Stimulated activated CD8-positive, alpha-beta memory T cell treated with anti-CD3 and anti-CD28 coated beads, Interleukin-7, amount 100 ng/mL, for 4 hours (primary cell): ENCODE data around the gene SPNS1.
A peak's percentile ranks its signal among the peaks of the same experiment; 100 is the strongest.
"Not testable (repeated sequence)": the region's sequence is repeated elsewhere in the genome, so short reads cannot be mapped to it uniquely, and the experiment has no call there.

ENCODE experiments used
- DNase-seq, 2 donors: peaks; one replicate each; pipeline ENCODE4 v3.0.0-alpha.2; 2020; ENCODE audit warnings: low read depth in 2 of 2

SPNS1 gene

DNA sequence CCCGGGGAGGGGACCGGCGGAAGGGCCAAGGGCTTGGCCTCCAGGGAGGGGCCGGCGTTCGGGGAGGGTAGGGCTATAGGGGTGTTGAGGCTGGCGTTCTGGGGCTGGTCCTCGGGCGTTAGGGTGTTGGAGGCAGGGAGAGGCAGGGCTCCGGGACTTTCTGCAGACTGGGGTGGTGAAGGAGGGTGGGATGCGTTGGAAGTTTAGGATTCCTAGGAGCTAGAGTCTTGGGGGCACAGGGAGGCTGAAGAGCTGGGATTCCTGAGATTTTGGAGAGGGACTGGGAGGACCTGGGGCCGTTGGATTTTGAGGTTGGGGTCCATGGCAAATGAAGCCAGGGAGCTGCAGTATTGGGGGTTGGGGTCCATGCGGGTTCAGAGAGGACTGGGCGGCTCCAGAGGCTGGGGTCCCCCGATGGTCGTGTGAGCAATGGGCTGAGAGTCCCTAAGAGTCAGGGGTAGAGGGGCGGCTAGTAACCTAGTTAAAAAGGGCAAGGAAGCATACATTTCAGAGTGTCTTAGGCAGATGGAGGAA lies 23.1 kb upstream of the SPNS1 start:
- no peak for DNase-seq

DNA sequence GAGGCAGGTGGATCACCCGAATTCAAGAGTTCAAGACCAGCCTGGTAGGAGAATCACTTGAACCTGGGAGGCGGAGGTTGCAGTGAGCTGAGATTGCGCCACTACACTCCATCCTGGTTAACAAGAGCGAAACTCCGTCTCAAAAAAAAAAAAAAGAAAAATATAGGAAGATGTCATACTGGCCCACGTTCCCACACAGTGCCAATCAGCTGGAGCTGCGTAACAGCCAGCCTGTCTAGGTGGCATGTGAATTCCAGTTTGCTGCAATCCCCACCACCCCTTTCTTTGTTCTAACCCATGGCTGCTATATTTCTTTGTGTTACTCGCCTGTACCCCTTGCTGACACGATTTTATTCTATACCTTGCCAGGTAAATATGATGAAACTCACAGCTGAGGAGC lies 16.4 kb upstream of the SPNS1 start:
- DNase-seq, result no peak

DNA sequence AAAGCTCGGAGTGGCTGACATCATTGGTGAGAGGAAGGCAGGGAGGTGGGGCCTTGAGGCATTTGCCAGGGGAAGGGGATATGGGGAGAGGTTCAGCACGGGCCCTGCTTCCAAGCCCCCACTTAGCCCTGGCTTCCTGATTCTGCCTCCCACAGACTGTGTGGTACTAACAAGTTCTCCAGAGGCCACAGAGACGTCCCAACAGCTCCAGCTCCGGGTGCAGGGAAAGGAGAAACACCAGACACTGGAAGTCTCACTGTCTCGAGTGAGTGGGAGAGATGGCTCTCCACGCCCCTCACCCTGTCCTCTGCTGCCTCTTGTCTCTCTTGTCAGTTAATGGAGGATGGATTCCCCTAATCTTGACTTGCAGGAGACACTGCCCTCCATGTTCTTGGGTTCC lies 15.7 kb upstream of the SPNS1 start:
- no peak for DNase-seq

DNA sequence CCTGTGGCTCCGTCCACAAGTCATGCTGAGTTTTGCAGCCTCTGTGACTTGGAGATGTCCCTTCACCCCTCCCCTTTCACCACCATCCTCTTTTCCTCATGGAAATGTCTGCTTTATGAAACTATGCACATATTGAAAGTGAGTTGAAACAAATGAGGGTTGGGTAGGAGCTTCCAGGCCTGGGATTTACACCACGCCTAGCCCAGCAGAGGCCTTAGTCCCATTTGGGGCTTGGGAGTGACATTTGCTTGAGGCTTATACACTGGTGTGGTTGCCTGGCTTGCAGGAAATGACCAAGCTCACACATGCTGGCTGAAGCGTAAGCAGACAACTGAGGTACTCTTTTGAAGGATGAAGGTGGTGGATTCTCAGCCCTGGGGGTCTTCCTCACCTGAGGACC lies 10.5 kb upstream of the SPNS1 start:
- no peak for DNase-seq

DNA sequence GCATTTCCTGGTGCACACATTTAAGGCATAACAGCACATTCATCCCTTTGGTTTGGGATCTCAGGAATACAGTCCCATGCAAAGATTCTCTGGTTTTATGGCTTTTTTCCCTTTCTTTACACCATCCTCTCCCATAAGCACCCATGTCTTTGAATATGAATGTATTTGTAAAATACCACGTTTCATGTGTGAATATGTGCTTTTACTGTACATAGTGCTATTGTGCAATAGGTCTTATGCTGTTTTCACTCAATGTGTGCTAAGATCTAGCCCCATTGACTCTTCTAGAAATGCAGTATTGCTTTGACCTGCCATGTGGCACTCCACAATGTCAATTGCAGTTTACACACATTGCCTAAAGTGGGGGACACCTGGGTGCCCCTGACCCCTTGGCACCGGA lies 10.1 kb upstream of the SPNS1 start:
- DNase-seq, result no peak

DNA sequence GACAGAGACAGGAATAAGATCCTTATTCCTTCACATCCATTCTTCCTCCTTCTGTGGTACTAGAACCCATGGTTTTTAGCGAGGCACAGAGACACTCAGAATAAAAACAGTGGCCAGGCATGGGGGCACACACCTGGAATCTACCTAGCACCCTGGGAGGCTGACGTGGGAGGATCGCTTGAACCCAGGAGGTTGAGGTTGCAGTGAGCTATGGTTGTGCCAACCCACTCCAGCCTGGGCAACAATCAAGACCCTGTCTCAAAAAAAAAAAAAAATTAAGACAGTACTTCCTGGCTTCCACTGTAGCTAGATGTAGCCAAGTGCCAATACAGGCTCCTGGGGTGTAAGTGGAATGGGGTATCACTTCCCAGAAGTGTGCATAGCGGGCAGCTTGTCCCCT lies 7.4 kb upstream of the SPNS1 start:
- no peak for DNase-seq

DNA sequence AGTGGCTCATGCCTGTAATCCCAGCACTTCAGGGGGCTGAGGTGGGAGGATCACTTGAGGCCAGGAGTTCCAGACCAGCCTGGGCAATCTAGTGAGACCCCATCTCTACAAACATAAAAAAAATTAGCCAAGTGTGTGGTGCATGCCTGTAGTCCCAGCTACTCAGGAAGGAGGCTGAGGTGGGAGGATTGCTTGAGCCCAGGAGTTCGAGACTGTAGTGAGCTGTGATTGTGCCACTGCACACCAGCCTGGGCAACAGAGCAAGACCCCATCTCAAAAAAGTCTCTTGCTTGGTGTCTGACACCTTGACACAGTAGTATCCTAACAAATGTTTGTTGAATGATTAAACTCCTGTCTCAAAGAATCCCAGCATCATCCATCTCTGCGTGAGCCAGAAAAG lies 4.9 kb upstream of the SPNS1 start:
- DNase-seq, result not testable (repeated sequence)

DNA sequence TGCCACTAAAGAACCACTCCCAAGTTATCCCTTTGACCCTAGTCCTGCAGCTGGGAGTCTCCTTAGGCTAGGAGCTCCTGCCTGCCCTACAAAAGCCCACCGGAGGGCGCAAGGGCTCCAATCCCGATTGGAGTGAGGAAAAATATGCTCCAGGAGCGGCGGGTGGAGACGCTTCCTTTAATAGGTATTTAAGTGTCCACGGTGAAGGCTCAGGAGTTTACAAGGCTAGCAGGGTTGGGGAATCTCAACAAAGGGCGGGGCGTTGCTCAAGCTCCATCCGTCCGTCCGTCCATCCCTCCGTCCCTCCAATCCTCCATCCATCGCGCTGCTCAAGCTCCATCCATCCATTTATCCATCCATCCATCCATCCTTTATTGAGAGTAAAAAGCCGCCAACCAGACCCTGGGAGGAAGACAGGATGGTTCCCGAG lies 556 bp upstream of the SPNS1 start:
- no peak for DNase-seq

DNA sequence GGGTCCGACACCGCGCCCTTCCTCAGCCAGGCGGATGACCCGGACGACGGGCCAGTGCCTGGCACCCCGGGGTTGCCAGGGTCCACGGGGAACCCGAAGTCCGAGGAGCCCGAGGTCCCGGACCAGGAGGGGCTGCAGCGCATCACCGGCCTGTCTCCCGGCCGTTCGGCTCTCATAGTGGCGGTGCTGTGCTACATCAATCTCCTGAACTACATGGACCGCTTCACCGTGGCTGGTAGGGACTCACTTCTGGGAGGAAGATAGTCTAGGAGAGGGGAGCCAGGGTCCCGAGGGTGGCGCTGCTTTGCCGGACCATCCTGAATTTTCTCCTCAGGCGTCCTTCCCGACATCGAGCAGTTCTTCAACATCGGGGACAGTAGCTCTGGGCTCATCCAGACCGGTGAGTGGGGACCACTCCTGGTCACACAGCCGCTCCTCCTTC lies 601 bp downstream of the SPNS1 start:
- no peak for DNase-seq

DNA sequence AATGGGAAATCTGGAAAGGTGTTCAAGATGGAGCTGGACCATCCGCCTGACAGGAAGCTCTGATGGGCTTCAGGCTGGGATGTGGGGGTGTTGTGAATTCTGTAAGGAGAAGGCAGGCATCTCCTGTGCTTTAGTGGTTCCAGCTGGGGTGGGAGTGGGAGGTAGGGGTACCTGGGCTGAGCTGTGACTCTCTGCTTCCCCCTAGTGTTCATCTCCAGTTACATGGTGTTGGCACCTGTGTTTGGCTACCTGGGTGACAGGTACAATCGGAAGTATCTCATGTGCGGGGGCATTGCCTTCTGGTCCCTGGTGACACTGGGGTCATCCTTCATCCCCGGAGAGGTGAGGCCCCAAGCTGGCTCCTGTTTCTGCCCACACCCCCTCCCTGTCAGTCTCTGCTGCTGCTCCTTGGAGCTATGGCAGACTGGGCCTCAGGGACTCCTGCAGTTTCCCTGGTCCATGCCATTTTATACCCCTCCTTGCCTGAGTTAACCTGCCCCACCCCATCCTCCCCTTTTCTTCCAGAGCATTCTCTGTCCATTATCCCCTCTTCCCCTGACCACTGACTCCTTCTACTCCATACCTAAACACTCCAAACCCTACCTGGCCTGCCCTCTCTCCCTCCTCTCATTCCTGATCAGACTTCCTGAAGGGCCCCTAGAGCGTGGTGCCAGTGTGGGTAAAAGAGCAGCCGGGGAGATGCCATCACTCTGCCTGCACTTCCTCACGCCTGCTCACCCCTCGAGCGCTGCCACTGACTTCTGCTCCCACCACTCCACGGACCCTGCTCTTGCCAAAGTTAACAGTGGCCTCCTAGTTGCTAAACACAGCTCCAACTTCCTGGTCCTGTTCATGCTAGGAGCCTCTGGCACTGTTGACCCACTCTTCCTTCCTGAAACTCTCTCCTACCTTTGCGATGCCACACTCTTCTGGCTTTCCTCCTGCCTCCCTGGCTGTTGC lies 3.4 kb downstream of the SPNS1 start:
- DNase-seq, result no peak

DNA sequence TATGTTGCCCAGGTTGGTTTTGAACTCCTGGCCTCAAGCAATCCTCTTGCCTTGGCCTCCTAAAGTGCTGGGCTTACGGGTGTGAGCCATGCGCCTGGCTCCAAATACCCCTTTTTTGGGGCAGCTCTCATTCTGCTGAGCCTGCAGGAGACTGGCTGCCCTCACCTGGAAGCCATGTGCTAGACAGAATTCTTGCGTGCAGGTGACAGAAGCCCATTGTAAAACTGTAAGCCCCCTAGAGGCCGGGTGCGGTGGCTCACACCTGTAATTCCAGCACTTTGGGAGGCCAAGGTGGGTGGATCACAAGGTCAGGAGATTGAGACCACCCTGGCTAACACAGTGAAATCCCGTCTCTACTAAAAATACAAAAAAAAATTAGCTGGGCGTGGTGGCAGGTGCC lies 5.8 kb downstream of the SPNS1 start:
- not testable (repeated sequence) for DNase-seq

DNA sequence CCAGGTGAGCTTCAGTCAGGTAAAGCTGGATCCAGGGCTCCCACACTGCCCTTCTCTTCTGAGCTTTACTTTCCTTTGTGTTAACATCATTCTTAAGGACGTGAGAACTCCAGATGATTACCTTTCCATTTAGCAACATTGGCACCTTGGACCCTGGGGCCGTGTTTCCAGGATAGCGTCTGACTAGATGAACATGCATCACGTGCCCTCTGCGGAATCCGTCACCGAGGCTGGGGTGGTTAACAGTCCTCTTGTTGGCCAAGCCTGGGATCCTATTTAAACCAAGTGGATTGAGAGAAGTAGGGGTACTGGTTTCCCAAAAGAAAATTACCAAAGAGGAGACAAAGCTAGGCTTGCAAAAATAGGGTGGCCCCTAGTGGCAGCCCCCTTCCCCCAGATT lies 6.4 kb downstream of the SPNS1 start:
- no peak for DNase-seq

DNA sequence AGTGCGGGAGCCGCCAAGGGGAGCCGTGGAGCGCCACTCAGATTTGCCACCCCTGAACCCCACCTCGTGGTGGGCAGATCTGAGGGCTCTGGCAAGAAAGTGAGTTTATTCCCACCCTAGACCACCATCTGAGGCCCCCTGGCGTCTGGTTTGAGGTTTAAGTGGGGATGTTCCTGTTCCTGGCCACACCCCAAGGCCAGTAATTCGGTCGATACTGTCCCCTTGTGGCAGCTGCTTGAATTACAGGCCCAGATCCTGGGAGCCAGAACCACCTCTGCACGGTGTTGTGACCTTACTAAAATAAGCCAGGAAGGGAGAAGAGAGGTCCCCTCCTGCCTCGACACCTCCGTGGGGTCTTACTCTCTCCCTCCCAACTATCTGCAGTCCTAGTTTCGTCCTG lies 6.9 kb downstream of the SPNS1 start:
- DNase-seq, result no peak

DNA sequence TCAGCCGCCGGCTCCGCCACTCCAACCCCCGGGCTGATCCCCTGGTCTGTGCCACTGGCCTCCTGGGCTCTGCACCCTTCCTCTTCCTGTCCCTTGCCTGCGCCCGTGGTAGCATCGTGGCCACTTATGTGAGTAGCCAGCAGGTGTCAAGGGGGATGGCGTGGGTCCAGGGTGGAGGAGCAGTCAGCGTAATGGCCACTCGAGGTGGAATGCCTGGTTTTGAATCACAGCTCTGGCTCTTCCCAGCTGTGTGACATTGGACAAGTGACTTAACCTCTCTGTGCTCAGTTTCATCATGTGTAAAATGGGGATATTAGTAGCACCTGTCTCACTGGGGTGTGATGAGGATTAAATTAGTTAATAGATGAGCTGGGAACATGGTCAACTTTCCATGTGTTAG lies 7.8 kb downstream of the SPNS1 start:
- DNase-seq, result no peak

DNA sequence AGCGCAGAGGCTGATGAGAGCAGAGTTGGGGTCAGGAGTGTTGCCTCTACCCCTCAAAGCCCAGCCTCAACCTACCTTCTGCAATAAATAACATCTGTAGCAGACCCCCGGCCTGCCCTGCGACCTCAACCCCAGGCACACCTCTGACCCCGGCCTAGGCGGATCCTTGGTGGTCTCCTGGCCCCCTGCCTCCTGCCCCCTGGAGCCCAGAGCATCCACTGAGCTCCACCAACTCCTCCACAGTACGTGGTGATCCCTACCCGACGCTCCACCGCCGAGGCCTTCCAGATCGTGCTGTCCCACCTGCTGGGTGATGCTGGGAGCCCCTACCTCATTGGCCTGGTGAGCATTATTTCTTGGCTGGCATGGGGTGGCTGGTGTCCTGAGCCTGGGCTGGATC lies 8.4 kb downstream of the SPNS1 start:
- DNase-seq, result no peak

DNA sequence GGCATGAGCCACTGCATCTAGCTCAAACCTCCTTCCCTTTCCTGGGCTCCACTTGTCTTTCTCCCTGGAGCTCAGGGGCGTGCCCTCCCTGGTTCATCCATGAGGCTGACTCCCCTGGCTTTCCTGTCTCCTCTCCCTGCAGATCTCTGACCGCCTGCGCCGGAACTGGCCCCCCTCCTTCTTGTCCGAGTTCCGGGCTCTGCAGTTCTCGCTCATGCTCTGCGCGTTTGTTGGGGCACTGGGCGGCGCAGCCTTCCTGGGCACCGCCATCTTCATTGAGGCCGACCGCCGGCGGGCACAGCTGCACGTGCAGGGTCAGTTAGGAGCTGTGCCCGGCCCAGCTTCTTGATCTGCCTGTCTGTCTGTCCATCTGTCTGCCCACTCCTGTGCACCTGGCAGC lies 9.1 kb downstream of the SPNS1 start:
- DNase-seq, result no peak

DNA sequence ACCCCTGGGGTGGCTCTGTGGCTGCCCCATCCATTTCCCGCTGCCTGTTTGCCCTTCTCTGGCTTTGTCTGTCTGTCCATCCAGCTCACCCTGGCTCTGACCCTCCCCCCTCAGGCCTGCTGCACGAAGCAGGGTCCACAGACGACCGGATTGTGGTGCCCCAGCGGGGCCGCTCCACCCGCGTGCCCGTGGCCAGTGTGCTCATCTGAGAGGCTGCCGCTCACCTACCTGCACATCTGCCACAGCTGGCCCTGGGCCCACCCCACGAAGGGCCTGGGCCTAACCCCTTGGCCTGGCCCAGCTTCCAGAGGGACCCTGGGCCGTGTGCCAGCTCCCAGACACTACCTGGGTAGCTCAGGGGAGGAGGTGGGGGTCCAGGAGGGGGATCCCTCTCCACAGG lies 9.5 kb downstream of the SPNS1 start:
- DNase-seq, result no peak

DNA sequence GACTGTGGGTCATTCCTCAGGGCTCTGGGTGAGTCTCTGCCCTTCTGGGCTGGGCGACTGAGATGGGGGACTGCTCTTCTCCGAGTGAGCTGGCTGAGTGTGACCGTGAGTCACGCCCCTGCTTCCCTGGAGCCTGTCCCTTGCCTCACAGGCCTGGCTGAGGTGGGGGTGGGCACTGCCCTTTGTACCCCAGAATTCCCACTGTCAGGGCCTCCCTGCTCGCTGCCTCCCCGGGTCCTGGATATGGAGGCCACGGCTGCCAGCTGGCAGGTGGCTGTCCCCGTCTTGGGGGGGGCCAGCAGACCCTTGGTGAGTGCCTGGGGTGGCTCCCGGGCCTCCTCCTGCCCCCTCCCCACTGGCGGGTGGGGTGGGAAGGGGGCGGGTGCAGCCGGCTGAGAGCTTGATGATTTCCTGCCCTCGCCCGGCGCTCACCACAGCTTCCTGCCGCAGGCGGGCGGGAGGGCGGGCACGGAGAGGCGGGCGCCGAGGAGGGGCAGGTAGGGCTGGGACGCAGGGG lies 10.1 kb downstream of the SPNS1 start, which contains the start of gene LAT:
Gene LAT, plus strand, starts transcription at position 434 of the 517 bp plus-strand sequence. CDS start 366 bp downstream, outside the sequence.
- DNase-seq, result peak; percentile 62 to 77

DNA sequence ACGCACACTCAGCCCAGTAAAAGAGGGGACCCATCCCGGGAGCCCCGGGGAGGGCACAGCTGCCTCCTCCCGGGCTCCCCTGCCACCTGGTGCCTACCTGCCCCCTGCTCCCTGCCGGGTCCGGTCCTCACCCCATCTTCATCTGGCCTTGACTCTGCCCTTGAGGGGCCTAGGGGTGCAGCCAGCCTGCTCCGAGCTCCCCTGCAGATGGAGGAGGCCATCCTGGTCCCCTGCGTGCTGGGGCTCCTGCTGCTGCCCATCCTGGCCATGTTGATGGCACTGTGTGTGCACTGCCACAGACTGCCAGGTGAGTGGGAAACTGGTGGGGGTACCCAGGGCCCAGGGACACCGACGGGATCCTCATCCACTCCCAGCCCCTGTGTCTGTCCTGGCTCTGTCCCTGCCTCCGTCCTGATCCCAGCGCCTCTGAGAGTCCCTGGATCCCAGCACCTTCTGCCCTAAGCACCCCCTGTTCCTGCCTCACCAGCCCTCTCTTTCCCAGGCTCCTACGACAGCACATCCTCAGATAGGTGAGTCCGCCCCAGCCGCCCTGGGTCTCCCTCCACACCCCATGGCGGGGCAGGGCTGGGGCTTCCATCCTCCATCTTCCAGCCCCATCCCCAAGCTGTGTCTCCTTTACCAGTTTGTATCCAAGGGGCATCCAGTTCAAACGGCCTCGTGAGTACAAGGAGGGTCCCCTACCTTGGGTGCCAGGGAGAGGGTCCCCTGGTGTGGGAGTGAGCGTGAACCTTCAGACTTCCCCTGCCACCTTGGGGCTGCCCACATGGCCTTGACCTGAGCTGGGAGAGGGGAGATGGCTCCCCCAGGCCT lies 10.8 kb downstream of the SPNS1 start:
- DNase-seq, result no peak

DNA sequence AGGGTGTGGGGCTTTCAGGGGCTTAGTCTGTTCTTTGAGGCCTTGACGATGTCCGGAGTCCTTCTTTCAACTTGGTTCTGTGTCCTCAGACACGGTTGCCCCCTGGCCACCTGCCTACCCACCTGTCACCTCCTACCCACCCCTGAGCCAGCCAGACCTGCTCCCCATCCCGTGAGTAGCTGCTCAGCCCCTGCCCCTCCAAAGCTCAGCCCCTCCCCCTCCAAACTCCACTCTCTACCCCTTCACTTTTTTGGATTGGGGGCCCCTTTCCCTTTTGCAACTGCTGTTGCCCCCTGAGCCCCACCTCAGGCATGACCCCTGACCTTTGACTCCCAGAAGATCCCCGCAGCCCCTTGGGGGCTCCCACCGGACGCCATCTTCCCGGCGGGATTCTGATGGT lies 11.5 kb downstream of the SPNS1 start:
- no peak for DNase-seq

DNA sequence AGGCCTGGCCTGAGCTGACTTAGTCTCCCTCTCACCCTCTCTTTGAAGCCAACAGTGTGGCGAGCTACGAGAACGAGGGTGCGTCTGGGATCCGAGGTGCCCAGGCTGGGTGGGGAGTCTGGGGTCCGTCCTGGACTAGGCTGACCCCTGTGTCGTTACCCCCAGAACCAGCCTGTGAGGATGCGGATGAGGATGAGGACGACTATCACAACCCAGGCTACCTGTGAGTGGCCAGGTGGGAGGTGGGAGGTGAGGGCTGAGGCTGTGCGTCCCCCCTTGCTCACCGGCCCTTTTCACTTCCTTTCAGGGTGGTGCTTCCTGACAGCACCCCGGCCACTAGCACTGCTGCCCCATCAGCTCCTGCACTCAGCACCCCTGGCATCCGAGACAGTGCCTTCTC lies 11.9 kb downstream of the SPNS1 start:
- DNase-seq, result no peak

DNA sequence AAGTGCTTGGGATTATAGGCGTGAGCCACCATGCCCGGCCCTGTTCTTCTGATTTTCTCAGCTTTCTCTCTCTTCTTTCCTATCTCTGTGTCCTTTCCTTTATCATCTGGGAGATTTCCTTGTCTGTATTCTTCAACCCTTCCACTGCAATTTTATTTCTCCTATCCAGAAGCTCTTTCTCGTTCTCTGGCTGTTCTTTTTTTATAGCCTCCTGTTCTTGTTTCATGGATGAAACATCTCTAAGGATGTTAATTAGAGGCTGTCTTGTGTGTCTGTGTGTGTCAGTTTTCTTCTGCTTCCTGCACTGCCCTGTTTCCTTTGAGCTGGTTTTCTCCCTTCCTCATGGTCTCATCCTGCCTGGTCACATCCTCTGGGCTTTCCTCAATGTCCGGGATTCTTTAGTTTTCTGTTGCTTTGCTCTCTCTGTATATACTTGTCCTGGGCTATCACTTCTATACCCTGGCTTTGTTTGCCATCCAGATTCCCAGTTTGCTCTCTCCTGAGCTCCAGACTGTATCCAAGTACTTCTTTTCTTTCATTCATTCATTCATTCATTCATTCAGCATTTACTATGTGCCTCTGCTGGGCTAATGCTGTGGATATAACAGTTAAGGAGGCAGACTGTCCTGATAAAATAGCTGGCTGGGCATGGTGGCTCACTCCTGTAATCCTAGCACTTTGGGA lies 12.7 kb downstream of the SPNS1 start:
- DNase-seq, result no peak
